ENCODE data around the gene BPIFB2. TPM values are rescaled to one million over a fixed set of nuclear protein-coding genes. Genes with fewer than 3 reads are reported as not detected.
"Not testable (repeated sequence)": the region's sequence is repeated elsewhere in the genome, so short reads cannot be mapped to it uniquely, and the experiment has no call there.

Gene BPIFB2
- total RNA-seq, 1 donor from 2014 or later: not detected

GRCh38 chr20:32974204-32975064 lies 33.1 kb upstream of the BPIFB2 start:
- H3K27ac Mint-ChIP-seq: peak overlapping the region; percentile 59
- H3K9me3 Mint-ChIP-seq: peaks cover 11% of the 10 kb centered on the region
- peaks cover 24% of the 10 kb centered on the region for H3K4me1 Mint-ChIP-seq (ENCODE audit: low read depth)
- not testable (repeated sequence) for DNase-seq (ENCODE audit: low spot score); H3K36me3 Mint-ChIP-seq (ENCODE audit: low read depth); H3K27me3 Mint-ChIP-seq (ENCODE audit: insufficient read depth); H3K4me3 Mint-ChIP-seq
- intact Hi-C loops (cut with micrococcal nuclease): loop anchor here (5.0 to 10.0 kb wide), 2 partner anchors 130 to 428 kb away; partner anchors contain the start of gene CDK5RAP1

DNA sequence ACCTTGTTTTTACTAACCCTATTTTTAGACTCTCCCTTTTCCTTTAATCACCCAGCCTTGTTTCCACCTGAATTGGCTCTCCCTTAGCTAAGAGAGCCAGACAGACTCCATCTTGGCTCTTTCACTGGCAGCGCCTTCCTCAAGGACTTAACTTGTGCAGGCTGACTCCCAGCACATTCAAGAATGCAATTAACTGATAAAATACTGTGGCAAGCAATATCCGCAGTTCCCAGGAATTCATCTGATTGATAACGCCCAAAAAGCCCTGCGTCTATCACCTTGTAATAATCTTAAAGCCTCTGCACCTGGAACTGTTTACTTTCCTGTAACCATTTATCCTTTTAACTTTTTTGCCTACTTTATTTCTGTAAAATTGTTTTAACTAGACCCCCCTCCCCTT lies 32.4 kb upstream of the BPIFB2 start:
- H3K9me3 Mint-ChIP-seq: peaks cover 11% of the 10 kb centered on the region
- not testable (repeated sequence) for H3K36me3 Mint-ChIP-seq (ENCODE audit: low read depth); H3K27me3 Mint-ChIP-seq (ENCODE audit: insufficient read depth); DNase-seq (ENCODE audit: low spot score); H3K27ac Mint-ChIP-seq; H3K4me3 Mint-ChIP-seq
- peaks cover 17% of the 10 kb centered on the region for H3K4me1 Mint-ChIP-seq (ENCODE audit: low read depth)
- intact Hi-C loops (cut with micrococcal nuclease): loop anchor here (10.0 kb wide), 1 partner anchor 130 kb away; no protein-coding TSS in a partner anchor

DNA sequence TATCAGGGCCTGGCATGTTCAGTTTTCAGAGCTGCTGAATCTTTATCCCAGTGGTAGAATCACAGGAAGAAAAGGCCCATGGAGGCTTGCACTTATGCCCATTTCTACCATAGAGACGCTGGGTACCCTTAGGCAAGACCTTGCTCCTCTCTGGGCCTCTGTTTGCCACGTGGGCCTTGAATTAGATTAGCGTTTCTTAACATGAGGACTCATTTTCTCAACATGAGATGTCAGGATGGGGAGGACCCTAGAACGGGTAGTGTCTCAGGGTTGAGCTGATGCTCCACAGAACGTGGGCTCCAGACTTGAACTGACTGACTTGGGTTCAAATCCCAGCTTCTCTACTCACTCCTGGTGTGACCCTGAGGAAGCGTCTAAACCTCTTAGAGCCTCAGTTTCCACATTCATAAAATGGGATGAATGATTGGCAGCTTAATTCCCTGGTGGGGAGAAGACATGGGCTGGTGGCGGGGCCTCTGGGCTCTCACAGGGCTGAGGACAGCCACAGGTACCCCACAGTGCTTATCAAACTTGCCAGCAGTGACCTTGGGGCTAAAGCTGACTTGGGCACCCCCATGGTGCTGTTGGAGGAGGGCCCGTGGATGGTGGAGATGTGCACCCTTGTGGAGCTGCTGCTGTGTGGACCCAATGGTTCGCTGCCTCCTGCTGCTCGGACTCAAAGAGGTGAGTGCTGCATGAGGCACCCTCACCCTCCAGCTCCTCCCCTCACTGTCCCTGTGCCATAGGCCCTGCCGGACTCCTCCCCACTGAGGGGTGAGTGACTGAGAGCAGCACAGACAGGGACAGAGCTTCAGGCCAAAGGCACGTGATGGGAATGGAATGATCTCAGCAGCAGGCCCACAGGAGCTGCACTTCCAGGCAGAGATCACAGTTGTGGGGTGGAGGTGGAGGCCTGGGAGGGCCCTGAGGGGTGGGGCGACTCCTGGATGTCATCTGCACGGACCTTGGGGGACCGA lies 31.5 kb upstream of the BPIFB2 start:
- H3K9me3 Mint-ChIP-seq: peaks cover 11% of the 10 kb centered on the region
- intact Hi-C loops (cut with micrococcal nuclease): loop anchor here (10.0 kb wide), 1 partner anchor 131 kb away; no protein-coding TSS in a partner anchor

DNA sequence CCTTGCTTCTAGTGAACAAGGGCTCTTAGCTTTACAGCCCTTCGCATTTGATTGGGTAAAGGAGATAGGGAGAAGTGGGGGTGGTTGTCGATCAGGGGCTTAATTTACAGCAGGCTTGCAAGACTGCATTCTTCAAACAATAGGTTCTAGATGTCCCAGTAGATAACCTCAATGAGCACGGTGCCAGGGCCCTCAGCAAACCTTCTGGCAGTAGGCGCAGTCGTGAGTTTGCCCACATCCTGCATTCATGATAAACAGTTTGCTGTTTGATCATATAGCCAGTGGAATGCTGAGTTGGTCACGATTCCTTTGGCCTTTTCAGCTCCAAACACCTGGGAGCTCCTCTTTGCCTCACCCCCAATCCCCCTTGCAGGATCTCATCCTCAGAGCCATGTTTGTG lies 30.8 kb upstream of the BPIFB2 start:
- no peak for DNase-seq (ENCODE audit: low spot score)
- Mint-ChIP-seq H3K4me1 (ENCODE audit: low read depth) (peaks cover 8% of the 10 kb centered on the region), H3K4me3 (no peak overlapping the region), H3K27me3 (ENCODE audit: insufficient read depth) (no peaks in the 10 kb centered on the region), H3K36me3 (ENCODE audit: low read depth) (peaks cover 5% of the 10 kb centered on the region), H3K27ac (no peak overlapping the region), H3K9me3 (peaks cover 11% of the 10 kb centered on the region)
- intact Hi-C loops (cut with micrococcal nuclease): loop anchor here (10.0 kb wide), 1 partner anchor 132 kb away; no protein-coding TSS in a partner anchor

More for the DNA sequence above, 31.5 kb upstream of the BPIFB2 start:
- H3K27me3 Mint-ChIP-seq (ENCODE audit: insufficient read depth): no peaks in the 10 kb centered on the region
- H3K27ac Mint-ChIP-seq: no peak overlapping the region
- no peak for DNase-seq (ENCODE audit: low spot score)
- H3K4me3 Mint-ChIP-seq: no peak overlapping the region
- peaks cover 5% of the 10 kb centered on the region for H3K36me3 Mint-ChIP-seq (ENCODE audit: low read depth)
- peaks cover 8% of the 10 kb centered on the region for H3K4me1 Mint-ChIP-seq (ENCODE audit: low read depth)

DNA sequence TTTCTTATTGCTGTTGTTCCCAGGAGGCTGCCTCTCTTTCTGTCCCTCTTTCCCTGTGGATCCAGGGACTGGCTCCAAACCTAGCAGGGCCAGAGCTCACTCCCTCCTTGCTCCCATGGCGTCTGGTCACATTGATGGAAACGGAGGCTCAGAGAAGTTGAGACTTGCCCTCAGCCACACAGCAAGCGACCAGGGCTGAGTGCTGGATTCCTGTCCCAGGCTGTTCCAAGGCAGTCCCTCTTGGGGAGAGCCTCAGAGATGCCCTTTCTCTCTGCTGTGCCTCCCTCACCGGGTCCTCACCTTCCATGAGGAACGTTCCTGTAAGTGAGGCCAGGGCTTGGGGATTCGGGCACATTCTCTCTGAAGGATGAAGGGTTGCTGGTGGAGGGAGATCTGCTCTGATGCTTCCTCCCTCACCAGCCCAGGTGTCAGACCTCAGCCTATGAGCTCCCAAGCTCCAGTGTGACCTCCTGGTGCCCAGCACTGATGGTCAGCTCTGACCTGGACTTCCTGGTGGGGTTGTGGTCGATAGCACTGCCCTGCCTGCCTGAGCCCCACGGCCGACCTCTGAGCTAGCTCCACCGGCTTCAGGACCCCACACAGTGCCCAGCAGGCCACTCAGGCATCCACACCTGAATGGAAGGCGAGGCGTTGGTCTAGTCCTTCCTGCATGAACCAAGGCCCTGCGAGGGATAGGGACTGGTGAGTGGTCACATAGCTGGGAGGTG lies 30.1 kb upstream of the BPIFB2 start:
- Mint-ChIP-seq H3K36me3 (ENCODE audit: low read depth) (peaks cover 5% of the 10 kb centered on the region), H3K27me3 (ENCODE audit: insufficient read depth) (no peaks in the 10 kb centered on the region), H3K4me1 (ENCODE audit: low read depth) (peaks cover 8% of the 10 kb centered on the region), H3K9me3 (peaks cover 11% of the 10 kb centered on the region), H3K4me3 (no peak overlapping the region), H3K27ac (no peak overlapping the region)
- no peak for DNase-seq (ENCODE audit: low spot score)
- intact Hi-C loops (cut with micrococcal nuclease): loop anchor here (10.0 kb wide), 1 partner anchor 133 kb away; no protein-coding TSS in a partner anchor

GRCh38 chr20:32978009-32978335 lies 29.5 kb upstream of the BPIFB2 start:
- H3K27me3 Mint-ChIP-seq (ENCODE audit: insufficient read depth): no peaks in the 10 kb centered on the region
- DNase-seq (ENCODE audit: low spot score): no peak
- H3K4me3 Mint-ChIP-seq: no peak overlapping the region
- H3K27ac Mint-ChIP-seq: no peak overlapping the region
- H3K9me3 Mint-ChIP-seq: peaks cover 11% of the 10 kb centered on the region
- intact Hi-C loops (cut with micrococcal nuclease): loop anchor here (10.0 kb wide), 1 partner anchor 133 kb away; no protein-coding TSS in a partner anchor
- peaks cover 8% of the 10 kb centered on the region for H3K4me1 Mint-ChIP-seq (ENCODE audit: low read depth)
- H3K36me3 Mint-ChIP-seq (ENCODE audit: low read depth): peaks cover 5% of the 10 kb centered on the region

DNA sequence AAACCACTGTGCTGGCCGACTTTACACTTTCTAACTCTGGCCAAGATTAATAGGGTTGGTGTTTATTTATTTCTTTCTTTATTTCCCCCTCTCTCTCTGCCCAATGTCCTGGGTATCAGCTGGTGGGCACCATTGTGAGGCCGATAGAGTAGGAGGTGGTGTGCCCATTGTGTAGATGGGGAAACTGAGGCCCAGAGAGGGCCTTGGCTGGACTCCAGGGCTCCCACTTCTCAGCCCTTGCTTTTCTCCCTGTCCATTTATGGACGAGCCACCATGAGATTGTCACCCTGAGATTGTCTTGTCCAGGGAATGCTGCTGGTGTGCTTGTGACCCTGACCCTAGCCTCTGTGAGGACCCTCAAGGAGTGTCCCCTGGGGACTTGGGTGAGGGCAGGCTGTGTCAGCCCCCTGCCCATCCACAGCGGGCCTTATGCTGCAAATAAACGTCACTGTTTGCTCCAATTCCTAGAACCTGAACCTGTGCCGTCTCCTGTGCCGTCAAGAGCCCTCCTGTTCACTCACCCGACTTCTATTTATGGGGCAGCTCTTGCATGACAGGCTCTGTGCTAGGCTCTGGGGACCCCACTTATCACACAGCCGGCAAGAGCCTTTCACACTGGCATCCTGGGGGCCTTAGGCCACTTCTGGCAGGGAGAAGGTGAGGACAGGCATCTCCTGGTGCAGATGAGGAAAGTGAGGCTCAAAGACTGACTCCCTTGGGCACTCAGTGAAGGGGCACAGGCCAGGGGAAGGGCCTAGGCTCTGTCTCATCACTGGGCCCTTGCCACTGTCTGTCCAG lies 28.1 kb upstream of the BPIFB2 start:
- Mint-ChIP-seq H3K9me3 (peaks cover 11% of the 10 kb centered on the region), H3K27ac (no peak overlapping the region), H3K4me1 (ENCODE audit: low read depth) (peaks cover 8% of the 10 kb centered on the region), H3K36me3 (ENCODE audit: low read depth) (peaks cover 5% of the 10 kb centered on the region), H3K27me3 (ENCODE audit: insufficient read depth) (no peaks in the 10 kb centered on the region), H3K4me3 (no peak overlapping the region)
- no peak for DNase-seq (ENCODE audit: low spot score)
- intact Hi-C loops (cut with micrococcal nuclease): loop anchor here (10.0 kb wide), 1 partner anchor 135 kb away; no protein-coding TSS in a partner anchor

- intact Hi-C loops (cut with micrococcal nuclease): no loop called here
- DNase-seq (ENCODE audit: low spot score): no peak
- Mint-ChIP-seq H3K27me3 (ENCODE audit: insufficient read depth) (no peaks in the 10 kb centered on the region), H3K27ac (no peak overlapping the region), H3K4me3 (no peak overlapping the region), H3K4me1 (ENCODE audit: low read depth) (peaks cover 8% of the 10 kb centered on the region), H3K36me3 (ENCODE audit: low read depth) (peaks cover 5% of the 10 kb centered on the region), H3K9me3 (peaks cover 11% of the 10 kb centered on the region)
Measured at GRCh38 chr20:32980131-32980941, 27.2 kb upstream of the BPIFB2 start.

GRCh38 chr20:32980990-32981389 lies 26.5 kb upstream of the BPIFB2 start:
- H3K27ac Mint-ChIP-seq: no peak overlapping the region
- H3K36me3 Mint-ChIP-seq (ENCODE audit: low read depth): peaks cover 5% of the 10 kb centered on the region
- peaks cover 11% of the 10 kb centered on the region for H3K9me3 Mint-ChIP-seq
- H3K4me3 Mint-ChIP-seq: no peak overlapping the region
- H3K4me1 Mint-ChIP-seq (ENCODE audit: low read depth): peaks cover 8% of the 10 kb centered on the region
- intact Hi-C loops (cut with micrococcal nuclease): no loop called here
- H3K27me3 Mint-ChIP-seq (ENCODE audit: insufficient read depth): no peaks in the 10 kb centered on the region
- no peak for DNase-seq (ENCODE audit: low spot score)

- Mint-ChIP-seq H3K27ac (no peak overlapping the region), H3K9me3 (no peaks in the 10 kb centered on the region), H3K27me3 (ENCODE audit: insufficient read depth) (no peaks in the 10 kb centered on the region), H3K4me3 (no peak overlapping the region), H3K36me3 (ENCODE audit: low read depth) (no peaks in the 10 kb centered on the region), H3K4me1 (ENCODE audit: low read depth) (no peaks in the 10 kb centered on the region)
- intact Hi-C loops (cut with micrococcal nuclease): no loop called here
- DNase-seq (ENCODE audit: low spot score): no peak
Measured at GRCh38 chr20:32982617-32983458, 24.7 kb upstream of the BPIFB2 start.
